H1 (cell line): Measurements from ENCODE around the gene FOXO6. TPM values are rescaled to one million over a fixed set of nuclear protein-coding genes. Genes with fewer than 3 reads are reported as not detected.
A peak's percentile ranks its signal among the peaks of the same experiment; 100 is the strongest.

Experiments used
- BCL11A ChIP-seq, 2 experiments: IDR thresholded peaks; one replicate each; pipeline ENCODE4 v1.6.1; 2011; ENCODE audit warnings: low read depth in 2 of 2, low read length in 2 of 2, mild to moderate bottlenecking in 2 of 2
- CBX5 ChIP-seq: fragments of 300-800, 300-1000 bp; sonication (generic); IDR thresholded peaks from 2 replicates; pipeline ENCODE4 v1.7.1; 2016; ENCODE audit warnings: antibody characterized with exemption, low read length, low read depth
- CHD2 ChIP-seq: IDR thresholded peaks from 2 replicates; pipeline ENCODE4 v1.6.1; 2012; ENCODE audit warnings: low read length, improper control_type of control experiment
- CHD7 ChIP-seq: fragments of 300-600 bp; sonication (generic); IDR thresholded peaks from 2 replicates; pipeline ENCODE4 v1.7.1; 2012; ENCODE audit warnings: low read length, moderate library complexity, mild to moderate bottlenecking, inconsistent platforms; ENCODE audit not compliant: insufficient replicate concordance
- GABPA ChIP-seq: IDR thresholded peaks from 2 replicates; pipeline ENCODE4 v1.6.1; 2011; ENCODE audit warnings: mild to moderate bottlenecking, low read length, moderate library complexity, borderline replicate concordance; ENCODE audit not compliant: insufficient read depth
- KDM1A ChIP-seq: fragments of 200-600, 300-600 bp; sonication (generic); IDR thresholded peaks from 2 replicates; pipeline ENCODE4 v1.7.1; 2016; ENCODE audit warnings: mild to moderate bottlenecking, low read length, borderline replicate concordance
- NRF1 ChIP-seq: IDR thresholded peaks from 2 replicates; pipeline ENCODE4 v1.6.1; 2011; ENCODE audit warnings: mild to moderate bottlenecking, low read depth, low read length, improper control_type of control experiment
- RFX5 ChIP-seq: IDR thresholded peaks from 2 replicates; pipeline ENCODE4 v1.6.1; 2011; ENCODE audit warnings: low read depth, low read length, improper control_type of control experiment, borderline replicate concordance
- RXRA ChIP-seq: IDR thresholded peaks from 2 replicates; pipeline ENCODE4 v1.6.1; 2011; ENCODE audit warnings: low read depth, mild to moderate bottlenecking, low read length, moderate library complexity; ENCODE audit not compliant: insufficient read depth
- SIN3A ChIP-seq, 2 experiments: IDR thresholded peaks in 1 of 2; conservative IDR thresholded peaks in 1 of 2; 2 replicates each; pipeline ENCODE4 v1.6.1; 2011 to 2012; ENCODE audit warnings: low read length in 2 of 2, improper control_type of control experiment in 1 of 2, low read depth in 1 of 2, mild to moderate bottlenecking in 1 of 2
- polyA plus RNA-seq, 7 experiments: library from polyadenylated mRNA; depleted of rRNA in 3 of 7; stranded (reverse) in 5 of 7; unstranded in 2 of 7; fragments of >200 nt in 5 of 7; fragments of 200-250 nt in 2 of 7; gene quantifications; 1 replicate in 5 of 7; 2 replicates in 1 of 7; 4 replicates in 1 of 7; pipeline versions ENCODE4 v1.2.1 to v1.2.3, GENCODE V29; 2011 to 2013; ENCODE audit warnings: missing spikeins in 2 of 7, mixed read lengths in 2 of 7
- total RNA-seq: library from RNA; stranded (reverse); fragmentation: NEBNext Ultra II Directional; extraction: Animal tissue kit (Norgen Biotek cat#: 25700); gene quantifications from 2 replicates; pipeline ENCODE4 v1.2.1, GENCODE V29; 2021

FOXO6 gene
- total and polyA plus RNA-seq, 2 of the 8 experiments (the other 6 are each of a cell fraction or from before 2014, with no cell fraction given) = 0.59 to 3.0 TPM

- TF ChIP-seq RFX5 (no peak), CBX5 (no peak), BCL11A (IDR thresholded peaks at IDR 0.05; ENCODE audit: low read depth in 2 of 2, low read length in 2 of 2) (no peak), SIN3A (conservative IDR thresholded peaks at IDR 0.05 in 1 of 2, IDR thresholded peaks at IDR 0.05 in 1 of 2; ENCODE audit: low read depth in 1 of 2, low read length in 2 of 2) (0 out of 4 replicates have a peak, but pooled peaks of 1 of the 2 experiments have one; percentile 43), NRF1 (no peak), CHD2 (no peak), KDM1A (no peak), CHD7 (no peak), GABPA (no peak), RXRA (no peak)
Measured at GRCh38 chr1:41340655-41341364, 20.4 kb upstream of the FOXO6 start (continued).
